Endometrial microvascular endothelial cells (primary cell): Measurements from ENCODE around the gene IL4. TPM values are rescaled to one million over a fixed set of nuclear protein-coding genes. Genes with fewer than 3 reads are reported as not detected.
"Not testable (repeated sequence)": the region's sequence is repeated elsewhere in the genome, so short reads cannot be mapped to it uniquely, and the experiment has no call there.

Experiments used
- in situ Hi-C: cut with HindIII; loops from 2 replicates; pipeline ENCODE4 v1.10.0; 2017; ENCODE audit warnings: low sequenced_read_pairs, low pct_unique_long_range_greater_than_20kb; ENCODE audit errors: inconsistent ontology term
- total RNA-seq: library from RNA; depleted of rRNA; stranded (reverse); fragments of >200 nt; gene quantifications from one replicate; pipeline ENCODE4 v1.2.3, GENCODE V29; 2015; ENCODE audit errors: inconsistent ontology term

The IL4 gene
- not detected for total RNA-seq

GRCh38 chr5:132673939-132674630, at the start of gene IL4:
IL4 (plus strand) TSS chr5:132673989; CDS start chr5:132674051, 62 bp downstream.
- in situ Hi-C loops = no loop called here

GRCh38 chr5:132627470-132627869, 46.3 kb upstream of the IL4 start:
- in situ Hi-C loops = no loop called here

- in situ Hi-C loops = no loop called here
These were observed 45.0 kb upstream of the IL4 start for GRCh38 chr5:132628814-132629213.

GRCh38 chr5:132629230-132629944, 44.4 kb upstream of the IL4 start:
- in situ Hi-C loops = no loop called here

GRCh38 chr5:132633587-132633986, 40.2 kb upstream of the IL4 start:
- in situ Hi-C loops = not testable (repeated sequence)

- in situ Hi-C loops = no loop called here
These were observed 37.9 kb upstream of the IL4 start for GRCh38 chr5:132635873-132636272.

GRCh38 chr5:132637241-132637640, 36.5 kb upstream of the IL4 start:
- in situ Hi-C loops = no loop called here

- in situ Hi-C loops = no loop called here
These were observed 34.1 kb upstream of the IL4 start for GRCh38 chr5:132639706-132640130.

GRCh38 chr5:132640613-132641012, 33.2 kb upstream of the IL4 start:
- in situ Hi-C loops = no loop called here

- in situ Hi-C loops = no loop called here
These were observed 32.5 kb upstream of the IL4 start for GRCh38 chr5:132641241-132641723.

GRCh38 chr5:132641841-132642240, 31.9 kb upstream of the IL4 start:
- in situ Hi-C loops = no loop called here

- in situ Hi-C loops = no loop called here
These were observed 29.6 kb upstream of the IL4 start for GRCh38 chr5:132644177-132644576.

- in situ Hi-C loops = no loop called here
These were observed 27.1 kb upstream of the IL4 start for GRCh38 chr5:132646583-132647266.

GRCh38 chr5:132647473-132647872, 26.3 kb upstream of the IL4 start:
- in situ Hi-C loops = no loop called here

- in situ Hi-C loops = no loop called here
These were observed 25.4 kb upstream of the IL4 start for GRCh38 chr5:132648355-132648754.

- in situ Hi-C loops = no loop called here
These were observed 21.8 kb upstream of the IL4 start for GRCh38 chr5:132651838-132652469.

- in situ Hi-C loops = no loop called here
These were observed 20.1 kb upstream of the IL4 start for GRCh38 chr5:132653716-132654115.

- in situ Hi-C loops = no loop called here
These were observed 17.7 kb upstream of the IL4 start for GRCh38 chr5:132655821-132656773.
